Transverse colon (tissue), 4 donors: ENCODE measurements around the gene GPR149. TPM values are rescaled to one million over a fixed set of nuclear protein-coding genes. Genes with fewer than 3 reads are reported as not detected.

Experiments used
- DNase-seq: peaks from one replicate; pipeline ENCODE4 v3.0.0-alpha.2; 2019
- H3K27ac ChIP-seq, 4 donors: fragments of 200-600 bp; sonication (generic); 2 replicates each; pipeline ENCODE4 v1.5.1; 2016 to 2018; ENCODE audit warnings: inconsistent platforms in 4 of 4
- H3K27me3 ChIP-seq: fragments of 200-600 bp; sonication (generic); 2 replicates; pipeline ENCODE4 v1.5.1; 2017; ENCODE audit warnings: inconsistent platforms
- H3K36me3 ChIP-seq, 4 donors: fragments of 200-600 bp; sonication (generic); 2 replicates each; pipeline ENCODE4 v1.5.1; 2017 to 2019; ENCODE audit warnings: inconsistent platforms in 4 of 4
- H3K4me1 ChIP-seq, 4 donors: fragments of 200-600 bp; sonication (generic); 2 replicates each; pipeline ENCODE4 v1.5.1; 2017 to 2020; ENCODE audit warnings: inconsistent platforms in 4 of 4
- H3K4me3 ChIP-seq, 4 donors: fragments of 200-600 bp; sonication (generic); 1 replicate in 1 of 4; 2 replicates in 3 of 4; pipeline versions ENCODE4 v1.5.1 to v1.6.1; 2017 to 2019; ENCODE audit warnings: inconsistent platforms in 4 of 4
- H3K9me3 ChIP-seq, 2 donors: fragments of 200-600 bp; sonication (generic); 2 replicates each; pipeline ENCODE4 v1.5.1; 2017 to 2019; ENCODE audit warnings: inconsistent platforms in 2 of 2
- EP300 ChIP-seq: sonication (generic); formaldehyde crosslinking; IDR thresholded peaks from one replicate; pipeline ENCODE4 v1.6.1; 2017; ENCODE audit warnings: antibody characterized with exemption, low read depth
- POLR2A ChIP-seq: fragments of 450-650 bp; IDR thresholded peaks from one replicate; pipeline ENCODE4 v1.6.1; 2016; ENCODE audit warnings: antibody characterized with exemption, mild to moderate bottlenecking, moderate library complexity
- POLR2AphosphoS5 ChIP-seq, 3 donors: sonication (generic); formaldehyde crosslinking; IDR thresholded peaks; one replicate each; pipeline ENCODE4 v1.6.1; 2016; ENCODE audit warnings: antibody characterized with exemption in 3 of 3
- WGBS, 2 donors: methylation state at CpG; one replicate each; pipeline ENCODE4 v1.1.5; 2018; ENCODE audit warnings: low coverage in 1 of 2; 5-methylcytosine and 5-hydroxymethylcytosine counted together
- in situ Hi-C, 4 donors: fragments of 200-750 bp; cut with MboI; loops; one replicate each; pipeline versions ENCODE4 v1.15.0 to v1.15.1; 2017; ENCODE audit warnings: low sequenced_read_pairs in 3 of 4, low pct_ligation_motif_present in 1 of 4, low pct_unique_long_range_greater_than_20kb in 1 of 4
- intact Hi-C: fragments of 100-400 bp; cut with DNase I; formaldehyde crosslinking; loops from one replicate; pipeline ENCODE4 v1.15.1; 2023; ENCODE audit warnings: low total_unique reads
- total RNA-seq, 4 donors: library from RNA; depleted of rRNA; stranded (reverse); fragments of >200 nt; gene quantifications; one replicate each; pipeline ENCODE4 v1.1.0, GENCODE V29; 2016
- TF ChIP-seq, protein P1 (sequence below), 5 experiments: fragments of 200-600 bp in 3 of 5; fragments of 450-650 bp in 2 of 5; sonication (generic) in 3 of 5; IDR thresholded peaks; 1 replicate in 2 of 5; 2 replicates in 3 of 5; pipeline ENCODE4 v1.5.1; 2016 to 2017; ENCODE audit warnings: antibody characterized with exemption in 5 of 5, inconsistent platforms in 3 of 5, mild to moderate bottlenecking in 2 of 5, moderate library complexity in 1 of 5

The GPR149 gene
- total RNA-seq, 4 donors from 2014 or later = not detected

DNA sequence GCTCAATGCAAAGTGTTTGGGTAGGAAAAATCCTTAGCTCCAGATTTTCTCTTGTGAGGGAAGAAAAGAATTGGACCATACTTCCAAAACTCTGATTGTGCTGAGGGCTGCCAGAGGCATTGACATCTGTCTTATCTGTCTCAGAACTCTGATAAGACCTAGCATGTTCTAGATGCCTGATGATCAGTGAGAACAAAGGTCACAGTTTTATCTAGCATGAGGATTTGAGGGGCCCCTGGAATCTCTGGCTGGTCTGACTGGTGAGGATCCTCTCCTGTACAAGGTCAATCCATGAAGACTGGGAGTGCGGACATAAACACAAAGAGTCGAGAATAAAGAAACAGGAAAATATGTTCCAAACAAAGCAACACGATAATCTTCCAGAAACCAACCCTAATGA, 40.1 kb downstream of the GPR149 start:
- H3K36me3 ChIP-seq = no peaks in the 10 kb centered on the region
- H3K9me3 ChIP-seq = no peaks in the 10 kb centered on the region
- WGBS, 2 donors = 82 to 100% methylated on average over 2 to 3 of the region's 3 CpGs
- H3K4me3 ChIP-seq = no peak overlapping the region
- no peak for DNase-seq
- no peaks in the 10 kb centered on the region for H3K4me1 ChIP-seq
- intact Hi-C loops (no loop called here), in situ Hi-C loops (no loop called here)
- no peaks in the 10 kb centered on the region for H3K27me3 ChIP-seq
- no peak overlapping the region for H3K27ac ChIP-seq
- TF ChIP-seq POLR2A = no peak
- TF ChIP-seq, protein P1, sequence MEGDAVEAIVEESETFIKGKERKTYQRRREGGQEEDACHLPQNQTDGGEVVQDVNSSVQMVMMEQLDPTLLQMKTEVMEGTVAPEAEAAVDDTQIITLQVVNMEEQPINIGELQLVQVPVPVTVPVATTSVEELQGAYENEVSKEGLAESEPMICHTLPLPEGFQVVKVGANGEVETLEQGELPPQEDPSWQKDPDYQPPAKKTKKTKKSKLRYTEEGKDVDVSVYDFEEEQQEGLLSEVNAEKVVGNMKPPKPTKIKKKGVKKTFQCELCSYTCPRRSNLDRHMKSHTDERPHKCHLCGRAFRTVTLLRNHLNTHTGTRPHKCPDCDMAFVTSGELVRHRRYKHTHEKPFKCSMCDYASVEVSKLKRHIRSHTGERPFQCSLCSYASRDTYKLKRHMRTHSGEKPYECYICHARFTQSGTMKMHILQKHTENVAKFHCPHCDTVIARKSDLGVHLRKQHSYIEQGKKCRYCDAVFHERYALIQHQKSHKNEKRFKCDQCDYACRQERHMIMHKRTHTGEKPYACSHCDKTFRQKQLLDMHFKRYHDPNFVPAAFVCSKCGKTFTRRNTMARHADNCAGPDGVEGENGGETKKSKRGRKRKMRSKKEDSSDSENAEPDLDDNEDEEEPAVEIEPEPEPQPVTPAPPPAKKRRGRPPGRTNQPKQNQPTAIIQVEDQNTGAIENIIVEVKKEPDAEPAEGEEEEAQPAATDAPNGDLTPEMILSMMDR (IDR thresholded peaks at IDR 0.05) = no peak
- no peak for TF ChIP-seq EP300
- no peak for TF ChIP-seq POLR2AphosphoS5 (IDR thresholded peaks at IDR 0.05)

GRCh38 chr3:154384479-154384878, 45.5 kb downstream of the GPR149 start:
- no peak for TF ChIP-seq POLR2AphosphoS5 (IDR thresholded peaks at IDR 0.05)
- no peak for TF ChIP-seq POLR2A
- no peak for TF ChIP-seq EP300
- TF ChIP-seq, protein P1 (IDR thresholded peaks at IDR 0.05) = no peak
- no peaks in the 10 kb centered on the region for H3K27me3 ChIP-seq
- no peaks in the 10 kb centered on the region for H3K4me1 ChIP-seq
- no peaks in the 10 kb centered on the region for H3K9me3 ChIP-seq
- intact Hi-C loops = no loop called here
- H3K27ac ChIP-seq = no peak overlapping the region
- no peak overlapping the region for H3K4me3 ChIP-seq
- in situ Hi-C loops = no loop called here
- no peak for DNase-seq
- H3K36me3 ChIP-seq = no peaks in the 10 kb centered on the region

DNA sequence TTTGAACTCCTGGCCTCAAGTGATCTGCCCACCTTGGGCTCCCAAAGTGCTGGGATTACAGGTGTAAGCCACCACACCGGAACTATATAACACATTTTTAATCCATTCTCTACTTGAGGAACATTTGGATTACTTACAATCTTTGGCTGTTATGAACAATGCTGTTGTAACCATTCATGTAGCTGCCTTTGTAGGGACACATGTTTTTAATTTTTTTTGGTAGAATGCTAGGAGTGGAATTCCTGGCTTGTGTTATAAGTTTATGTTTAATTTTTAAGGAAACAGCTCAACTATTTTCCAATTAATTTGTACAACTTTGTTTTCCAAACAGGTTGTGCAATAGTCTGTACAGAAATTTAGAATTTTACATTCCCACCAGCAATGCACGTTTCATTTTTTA, 51.7 kb downstream of the GPR149 start:
- in situ Hi-C loops = no loop called here
- DNase-seq = no peak
- Histone ChIP-seq H3K27ac (no peak overlapping the region), H3K27me3 (no peaks in the 10 kb centered on the region), H3K4me3 (no peak overlapping the region), H3K36me3 (no peaks in the 10 kb centered on the region), H3K4me1 (no peaks in the 10 kb centered on the region), H3K9me3 (no peaks in the 10 kb centered on the region)
- intact Hi-C loops = no loop called here
- no peak for TF ChIP-seq POLR2A
- TF ChIP-seq EP300 = no peak
- TF ChIP-seq, protein P1 (IDR thresholded peaks at IDR 0.05) = no peak
- TF ChIP-seq POLR2AphosphoS5 (IDR thresholded peaks at IDR 0.05) = no peak
- 59 to 83% methylated on average over 2 of the region's 2 CpGs for WGBS, 2 donors

DNA sequence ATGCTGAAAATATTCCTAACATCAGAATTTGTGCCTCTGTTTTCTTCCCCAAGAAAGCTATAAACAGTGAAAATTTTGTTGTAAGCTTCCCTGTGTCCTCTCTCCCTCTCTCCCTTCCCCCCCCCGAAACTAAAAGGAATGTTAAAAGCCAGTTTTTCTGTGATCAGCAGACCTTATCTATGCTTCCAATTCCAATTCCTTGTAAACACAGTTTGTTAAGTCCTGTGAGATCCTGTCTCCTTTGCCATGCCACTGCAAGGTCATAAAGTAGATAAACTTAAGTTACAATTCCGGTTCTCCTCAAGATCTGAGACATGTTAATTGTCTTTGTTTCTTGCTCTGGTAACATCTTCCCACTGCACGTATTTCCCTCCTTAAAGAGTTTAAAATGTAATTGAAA, 62.8 kb downstream of the GPR149 start:
- H3K36me3 ChIP-seq = no peaks in the 10 kb centered on the region
- H3K27me3 ChIP-seq = no peaks in the 10 kb centered on the region
- H3K4me1 ChIP-seq = no peaks in the 10 kb centered on the region
- in situ Hi-C loops (no loop called here), intact Hi-C loops (no loop called here)
- DNase-seq = no peak
- 0 to 18% methylated on average over 2 to 3 of the region's 3 CpGs for WGBS, 2 donors
- no peak overlapping the region for H3K27ac ChIP-seq
- TF ChIP-seq EP300 (no peak), POLR2AphosphoS5 (IDR thresholded peaks at IDR 0.05) (no peak), POLR2A (no peak)
- TF ChIP-seq, protein P1 (IDR thresholded peaks at IDR 0.05) = no peak
- H3K9me3 ChIP-seq = no peaks in the 10 kb centered on the region
- no peak overlapping the region for H3K4me3 ChIP-seq
